GM19438 (cell line): ENCODE data around the gene CRLF2.
"Not testable (repeated sequence)": the region's sequence is repeated elsewhere in the genome, so short reads cannot be mapped to it uniquely, and the experiment has no call there.

Experiments
- ATAC-seq: cut with Tn5 transposase; IDR thresholded peaks from one replicate; pipeline ENCODE4 v1.9.1; 2021; ENCODE audit warnings: low read depth; ENCODE audit not compliant: unreplicated experiment

CRLF2 gene

DNA sequence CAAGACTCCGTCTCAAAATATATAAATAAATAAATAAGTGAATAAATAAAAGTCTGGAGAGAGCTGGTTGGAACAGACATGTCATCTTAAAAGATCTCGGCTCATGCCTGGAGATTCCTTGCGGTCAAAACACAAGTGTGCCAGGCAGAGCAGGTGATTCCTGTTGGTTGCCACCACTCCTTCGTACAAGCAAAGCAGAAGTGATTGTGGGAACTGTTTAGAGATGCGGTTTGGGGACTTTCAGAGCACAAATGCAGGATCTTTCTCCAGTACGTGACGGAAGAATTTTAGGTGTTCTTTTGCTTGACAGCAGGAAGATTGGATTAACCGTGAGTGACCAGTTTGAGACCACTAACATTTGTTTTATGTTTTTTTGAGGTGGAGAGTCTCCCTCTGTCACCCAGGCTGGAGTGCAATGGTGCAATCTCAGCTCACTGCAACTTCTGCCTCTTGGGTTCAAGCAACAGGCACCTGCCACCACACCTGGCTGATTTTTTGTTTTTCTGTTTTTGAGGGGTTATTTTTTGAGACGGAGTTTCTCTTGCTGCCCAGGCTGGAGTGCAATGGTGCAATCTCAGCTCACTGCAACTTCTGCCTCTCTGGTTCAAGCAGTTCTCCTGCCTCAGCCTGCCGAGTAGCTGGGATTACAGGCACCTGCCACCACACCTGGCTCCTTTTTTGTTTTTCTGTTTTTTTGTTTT is 2.8 kb upstream of the CRLF2 start:
- no peak for ATAC-seq

DNA sequence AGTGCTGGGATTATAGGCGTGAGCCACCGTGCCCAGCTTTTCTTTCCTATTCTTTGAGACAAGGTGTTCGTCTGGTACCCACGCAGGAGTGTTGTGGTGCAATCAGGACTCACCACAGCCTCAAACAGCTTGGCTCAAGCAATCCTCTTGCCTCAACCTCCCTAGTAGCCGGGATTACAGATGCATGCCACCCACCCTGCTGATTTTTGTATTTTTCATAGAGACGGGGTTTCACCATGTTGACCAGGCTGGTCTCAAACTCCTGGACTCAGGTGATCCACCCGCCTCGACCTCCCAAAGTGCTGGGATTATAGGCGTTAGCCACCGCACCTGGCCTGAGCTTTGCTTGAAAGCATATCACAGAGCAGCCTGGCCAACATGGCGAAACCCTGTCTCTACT is 1.5 kb upstream of the CRLF2 start:
- no peak for ATAC-seq

DNA sequence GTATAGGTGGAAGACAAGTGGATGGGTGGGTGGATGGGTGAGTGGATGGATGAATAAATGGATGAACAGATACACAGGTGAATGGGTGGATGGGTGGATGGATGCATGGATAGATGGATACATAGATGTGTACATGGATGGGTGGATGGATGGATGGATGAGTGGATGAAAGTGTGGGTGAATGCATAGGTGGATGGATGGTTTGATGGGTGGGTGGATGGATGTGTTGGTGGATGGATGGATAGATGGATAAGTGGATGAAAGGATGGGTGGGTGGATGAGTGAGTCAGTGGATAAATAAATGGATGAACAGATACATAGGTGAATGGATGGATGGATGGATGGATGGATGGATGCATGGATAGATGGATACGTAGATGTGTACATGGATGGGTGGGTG is 1.6 kb downstream of the CRLF2 start:
- ATAC-seq = no peak

DNA sequence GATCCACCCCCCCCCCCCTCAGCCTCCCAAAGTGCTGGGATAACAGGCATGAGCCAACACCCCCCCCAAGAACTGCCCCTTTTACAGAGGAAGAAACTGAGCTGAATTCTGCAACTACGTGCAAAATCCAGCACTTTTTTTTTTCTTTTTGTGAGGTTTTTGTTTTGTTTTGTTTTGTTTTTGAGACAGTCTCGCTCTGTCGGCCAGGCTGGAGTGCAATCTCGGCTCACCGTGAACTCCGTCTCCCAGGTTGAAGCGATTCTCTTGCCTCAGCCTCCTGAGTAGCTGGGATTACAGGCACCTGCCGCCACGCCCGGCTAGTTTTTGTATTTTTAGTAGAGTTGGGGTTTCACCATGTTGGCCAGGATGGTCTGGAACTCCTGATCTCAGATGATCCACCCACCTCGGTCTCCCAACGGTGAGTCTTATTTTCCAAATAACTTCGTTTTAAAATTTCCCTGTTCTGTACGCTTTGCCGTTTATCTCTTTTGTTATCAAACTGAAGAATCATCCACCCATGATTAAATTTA is 4.9 kb downstream of the CRLF2 start:
- ATAC-seq = no peak

DNA sequence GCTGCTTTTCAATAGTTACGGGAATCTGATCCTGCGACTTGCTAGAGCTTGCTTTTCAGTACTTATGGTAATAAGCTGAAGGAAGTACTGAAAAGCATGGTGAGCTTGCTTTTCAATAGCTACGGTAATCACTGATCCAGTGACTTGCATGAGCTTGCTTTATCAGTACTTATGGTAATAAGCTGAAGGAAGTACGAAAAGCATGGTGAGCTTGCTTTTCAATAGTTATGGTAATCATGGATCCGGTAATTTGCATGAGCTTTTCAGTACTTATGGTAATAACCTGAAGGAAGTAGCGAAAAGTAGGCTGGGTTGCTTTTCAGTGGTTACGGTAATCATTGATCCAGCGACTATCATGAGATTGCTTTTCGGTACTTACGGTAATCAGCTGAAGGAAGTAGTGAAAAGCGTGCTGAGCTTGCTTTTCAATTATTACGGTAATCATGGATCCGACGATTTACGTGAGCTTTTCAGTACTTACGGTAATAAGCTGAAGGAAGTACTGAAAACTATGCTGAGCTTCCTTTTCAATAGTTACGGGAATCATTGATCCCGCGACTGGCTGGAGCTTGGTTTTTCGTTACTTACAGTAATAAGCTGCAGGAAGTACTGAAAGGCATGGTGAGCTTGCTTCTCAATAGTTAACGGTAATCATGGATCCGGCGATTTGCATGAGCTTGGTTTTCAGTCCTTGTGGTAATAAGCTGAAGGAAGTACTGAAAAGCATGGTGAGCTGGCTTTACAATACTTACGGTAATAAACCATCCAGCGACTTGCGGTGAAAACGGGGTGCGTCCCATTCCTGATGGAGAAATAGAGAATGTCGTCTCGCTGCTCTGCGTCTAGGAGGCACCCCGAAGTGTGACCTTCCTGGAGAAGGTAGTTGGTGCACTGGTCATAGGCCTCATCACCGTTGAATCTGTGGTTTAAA is 6.5 kb downstream of the CRLF2 start:
- ATAC-seq = no peak

DNA sequence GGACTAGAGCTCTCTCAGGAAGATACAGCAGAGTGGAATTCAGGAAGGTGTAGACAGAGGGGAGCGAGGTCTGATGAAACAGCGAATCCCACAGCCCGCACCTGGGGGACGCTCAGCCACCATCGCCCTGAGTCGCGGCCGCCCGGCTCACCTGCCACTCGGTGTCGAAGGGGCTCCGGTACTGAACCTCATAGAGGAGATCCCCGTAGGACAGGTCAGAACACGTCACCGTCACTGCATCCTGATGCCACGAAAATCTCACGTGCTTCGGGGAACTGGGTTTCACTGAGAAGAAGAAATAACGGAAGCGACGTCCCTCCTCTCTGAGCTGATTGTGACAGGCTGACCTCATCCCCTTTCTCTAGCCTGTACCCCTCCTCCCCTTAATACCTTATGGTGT is 10.2 kb downstream of the CRLF2 start:
- no peak for ATAC-seq

DNA sequence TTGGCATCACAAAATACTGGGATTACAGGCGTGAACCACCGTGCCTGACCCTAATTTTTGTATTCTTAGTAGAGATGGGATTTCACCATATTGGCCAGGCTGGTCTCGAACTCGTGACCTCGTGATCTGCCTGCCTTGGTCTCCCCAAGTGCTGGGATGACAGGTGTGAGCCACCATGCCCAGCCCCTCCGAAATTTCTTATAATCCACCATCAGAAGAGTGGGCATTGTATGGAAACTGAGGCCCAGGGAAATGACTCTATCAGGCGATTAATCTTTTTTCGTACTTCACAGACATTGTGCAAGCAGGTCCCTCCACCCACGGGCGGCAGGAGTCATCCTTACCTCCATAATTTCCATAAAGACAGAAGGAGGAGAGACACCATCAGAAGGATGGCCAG is 16.0 kb downstream of the CRLF2 start:
- ATAC-seq = no peak

DNA sequence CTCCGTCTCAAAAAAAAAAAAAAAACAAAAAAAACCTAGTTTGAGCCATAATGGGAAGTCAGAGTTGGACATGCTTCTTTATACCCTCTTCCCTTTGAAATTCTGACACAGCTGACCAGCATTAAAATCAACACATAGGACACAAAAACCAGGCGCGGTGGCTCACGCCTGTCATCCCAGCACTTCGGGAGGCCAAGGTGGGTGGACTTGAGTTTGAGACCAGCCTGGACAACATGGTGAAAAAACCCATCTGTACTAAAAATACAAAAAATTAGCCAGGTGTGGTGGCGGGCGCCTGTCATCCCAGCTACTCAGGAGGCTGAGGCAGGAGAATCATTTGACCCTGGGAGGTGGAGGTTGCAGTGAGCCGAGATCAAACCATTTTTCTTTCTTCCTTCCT is 20.3 kb downstream of the CRLF2 start:
- ATAC-seq = not testable (repeated sequence)

DNA sequence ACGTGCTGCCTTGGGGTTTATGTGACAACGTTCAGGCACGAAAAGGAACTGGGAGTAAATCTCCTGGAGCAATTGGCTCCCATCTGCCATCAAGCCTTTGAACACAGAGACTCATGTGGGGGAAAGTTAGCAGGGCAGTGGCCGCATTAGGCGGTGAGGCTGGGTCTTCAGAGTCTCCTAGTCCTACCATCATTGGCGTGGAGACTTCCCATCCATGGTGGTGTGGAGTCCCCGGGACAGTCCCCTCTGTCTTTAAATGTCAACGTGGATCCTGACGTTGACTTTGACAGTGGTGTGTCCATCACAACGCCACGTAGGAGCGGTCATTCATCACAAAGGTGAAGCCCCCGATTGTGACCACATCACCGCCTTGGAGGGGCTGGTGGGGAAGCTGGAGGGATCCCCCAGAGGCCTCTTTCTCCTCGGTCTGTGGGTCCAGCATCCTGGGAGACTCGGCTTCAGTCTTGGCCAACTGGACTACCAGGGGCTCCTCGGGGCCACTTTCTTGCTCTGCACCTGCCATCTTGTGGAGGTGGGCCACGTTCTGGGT is 21.8 kb downstream of the CRLF2 start:
- no peak for ATAC-seq

DNA sequence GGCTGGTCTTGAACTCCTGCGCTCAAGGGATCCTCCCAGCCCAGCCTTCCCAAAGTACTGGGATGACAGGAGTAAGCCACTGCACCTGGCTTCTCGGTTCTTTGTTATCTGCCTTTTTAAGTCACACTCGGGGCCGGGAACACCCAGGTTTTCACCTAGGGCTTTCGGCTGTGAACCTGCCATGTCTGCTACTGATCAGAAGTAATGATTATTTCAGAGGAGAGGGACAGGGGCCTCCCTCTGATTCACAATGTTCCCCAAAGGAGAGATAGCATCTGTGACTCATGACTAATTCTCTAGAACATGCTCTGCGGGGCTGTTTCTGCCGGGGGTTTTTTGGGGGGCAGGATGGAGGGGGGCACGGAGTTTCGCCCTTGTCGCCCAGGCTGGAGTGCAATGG is 26.9 kb downstream of the CRLF2 start:
- ATAC-seq = no peak

DNA sequence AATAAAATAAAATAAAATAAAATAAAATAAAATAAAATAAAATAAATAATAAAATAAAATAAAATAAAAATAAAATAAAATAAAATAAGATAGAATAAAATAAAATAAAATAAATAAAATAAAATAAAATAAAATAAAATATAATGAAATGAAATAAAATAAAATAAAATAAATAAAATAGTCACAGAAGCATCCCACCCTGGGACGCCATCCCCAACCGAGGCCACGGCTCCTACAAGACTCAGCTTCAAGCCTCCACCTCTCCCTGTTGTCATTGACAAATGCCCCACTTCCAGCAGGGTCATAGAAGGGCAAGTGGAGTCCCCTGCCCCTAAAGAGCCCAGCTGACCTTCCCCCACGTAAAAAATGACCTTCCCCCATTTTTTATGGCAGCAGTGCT is 30.2 kb downstream of the CRLF2 start:
- ATAC-seq = no peak

DNA sequence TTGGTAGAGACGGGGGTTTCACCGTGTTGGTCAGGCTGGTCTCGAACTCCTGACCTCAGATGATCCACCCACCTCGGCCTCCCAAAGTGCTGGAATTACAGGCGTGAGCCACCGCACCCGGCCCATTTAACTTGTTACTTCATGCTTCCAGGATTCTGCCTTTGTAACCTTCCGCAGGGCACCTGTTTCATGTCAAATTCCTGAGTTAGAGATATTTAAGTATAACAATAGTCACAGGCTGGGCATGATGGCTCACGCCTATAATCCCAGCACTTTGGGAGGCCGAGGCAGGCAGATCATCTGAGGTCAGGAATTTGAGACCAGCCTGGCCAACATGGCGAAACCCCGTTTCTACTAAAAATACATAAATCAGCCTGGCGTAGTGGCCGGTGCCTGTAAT is 30.8 kb downstream of the CRLF2 start:
- ATAC-seq = not testable (repeated sequence)

DNA sequence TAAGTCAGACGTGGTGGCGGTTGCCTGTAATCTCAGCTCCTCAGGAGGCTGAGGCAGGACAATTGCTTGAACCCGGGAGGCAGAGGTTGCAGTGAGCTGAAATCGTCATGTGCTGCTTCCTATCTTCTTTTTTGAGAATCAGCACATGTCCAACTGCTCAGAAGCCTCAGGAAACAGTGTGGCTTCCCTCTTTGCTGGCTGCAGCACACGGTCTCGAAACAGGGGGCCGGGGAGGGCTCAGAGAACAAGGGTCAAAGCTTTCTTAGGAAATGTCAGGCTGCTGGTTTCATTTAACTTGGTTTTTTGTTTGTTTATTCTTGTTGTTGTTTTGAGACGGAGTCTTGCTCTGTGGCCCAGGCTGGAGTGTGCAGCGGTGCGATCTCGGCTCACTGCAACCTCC is 31.3 kb downstream of the CRLF2 start:
- ATAC-seq = no peak

DNA sequence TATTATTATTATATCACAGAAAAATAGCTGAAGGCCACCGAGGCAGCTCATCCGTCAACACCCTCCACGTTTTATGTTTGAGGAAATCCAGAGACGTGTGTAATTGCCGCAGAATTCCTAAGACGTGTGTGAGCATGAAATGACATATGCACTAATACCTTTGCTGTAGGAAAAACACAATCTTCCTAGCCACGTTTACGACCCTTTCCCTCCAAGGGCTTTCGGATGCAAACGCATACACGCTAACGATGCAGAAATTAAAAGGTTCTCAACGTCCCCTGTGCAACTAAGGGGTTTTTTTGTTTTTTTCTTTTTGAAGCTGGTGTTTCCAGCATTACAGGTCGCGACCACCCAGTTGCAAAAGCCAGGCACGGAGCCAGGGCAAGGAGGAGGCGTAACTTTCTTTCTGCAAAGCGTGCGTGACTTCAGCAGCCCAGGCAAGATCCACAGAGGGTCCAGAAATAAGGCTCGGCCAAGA is 33.8 kb downstream of the CRLF2 start:
- ATAC-seq = no peak

DNA sequence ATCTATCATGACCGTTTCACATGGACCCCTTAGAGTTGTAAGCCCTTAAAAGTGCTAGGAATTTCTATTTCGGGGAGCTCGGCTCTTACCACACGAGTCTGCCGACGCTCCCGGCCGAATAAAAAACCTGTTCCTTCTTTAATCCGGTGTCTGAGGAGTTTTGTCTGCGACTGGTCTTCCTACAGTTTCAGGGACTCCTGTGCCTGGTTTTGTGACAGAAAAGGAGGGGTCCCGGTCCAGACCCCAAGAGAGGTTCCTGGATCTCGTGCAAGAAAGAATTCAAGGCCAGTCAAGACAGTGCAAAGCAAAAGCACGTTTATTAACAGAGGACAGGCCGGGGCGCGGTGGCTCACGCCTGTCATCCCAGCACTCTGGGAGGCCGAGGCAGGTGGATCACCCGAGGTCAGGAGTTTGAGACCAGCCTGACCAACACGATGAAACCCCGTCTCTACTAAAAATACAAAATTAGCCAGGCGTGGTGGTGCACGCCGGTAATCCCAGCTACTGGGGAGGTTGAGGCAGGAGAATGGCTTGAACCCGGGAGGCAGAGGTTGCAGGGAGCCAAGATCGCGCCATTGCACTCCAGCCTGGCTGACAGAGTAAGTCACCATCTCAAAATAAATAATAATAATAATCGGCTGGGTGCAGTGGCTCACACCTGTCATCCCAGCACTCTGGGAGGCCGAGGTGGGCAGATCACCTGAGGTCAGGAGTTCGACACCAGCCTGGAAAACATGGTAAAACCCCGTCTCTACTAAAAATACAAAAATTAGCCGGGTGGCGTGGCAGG is 35.7 kb downstream of the CRLF2 start:
- not testable (repeated sequence) for ATAC-seq

DNA sequence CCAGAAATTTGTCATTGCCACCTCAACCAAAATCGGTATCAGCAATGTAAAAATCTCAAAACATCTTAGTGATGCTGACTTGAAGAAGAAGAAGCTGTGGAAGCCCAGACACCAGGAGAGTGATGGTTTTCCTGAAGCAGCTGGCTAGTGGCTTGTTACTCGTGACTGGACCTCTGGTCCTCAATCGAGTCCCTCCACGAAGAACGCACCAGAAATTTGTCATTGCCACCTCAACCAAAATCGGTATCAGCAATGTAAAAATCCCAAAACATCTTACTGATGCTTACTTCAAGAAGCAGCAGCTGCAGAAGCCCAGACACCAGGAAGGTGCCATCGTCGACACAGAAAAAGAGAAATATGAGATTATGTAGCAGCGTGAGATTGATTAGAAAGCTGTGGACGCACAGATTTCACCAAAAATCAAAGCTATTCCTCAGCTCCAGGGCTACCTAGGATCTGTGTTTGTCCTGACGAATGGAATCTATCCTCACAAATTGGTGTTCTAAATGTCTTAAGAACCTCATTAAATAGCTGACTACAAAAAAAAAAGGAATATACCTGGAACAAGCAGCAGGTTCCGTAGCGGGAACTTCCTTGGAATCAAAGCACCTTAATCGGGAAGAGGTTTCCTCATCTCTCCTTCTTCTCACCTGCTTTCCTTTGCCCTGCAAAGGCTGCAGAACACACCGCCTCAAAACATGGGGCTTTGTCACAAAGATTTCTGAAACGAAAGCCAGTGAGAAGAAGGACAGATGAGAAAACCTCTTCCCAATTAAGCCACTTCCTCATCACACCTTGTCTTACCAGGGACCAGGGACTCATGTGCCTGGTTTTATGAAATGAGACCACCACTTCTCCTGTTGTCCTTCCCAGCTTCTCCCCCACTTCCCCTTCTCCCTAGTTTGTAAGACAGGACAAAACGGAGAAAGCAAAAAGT is 37.6 kb downstream of the CRLF2 start:
- not testable (repeated sequence) for ATAC-seq

DNA sequence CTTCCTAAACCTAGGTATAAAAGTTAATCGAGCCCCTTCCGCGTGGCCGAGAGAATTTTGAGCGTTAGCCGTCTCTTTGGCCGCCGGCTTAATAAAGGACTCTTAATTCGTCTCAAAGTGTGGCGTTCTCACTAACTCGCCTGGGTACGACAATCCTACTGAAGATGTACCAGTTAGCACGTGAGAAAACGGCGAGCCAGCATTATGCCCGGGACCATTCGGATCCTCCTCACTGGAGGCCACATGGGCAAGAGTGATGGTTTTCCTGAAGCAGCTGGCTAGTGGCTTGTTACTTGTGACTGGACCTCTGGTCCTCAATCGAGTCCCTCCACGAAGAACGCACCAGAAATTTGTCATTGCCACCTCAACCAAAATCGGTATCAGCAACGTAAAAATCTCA is 39.0 kb downstream of the CRLF2 start:
- not testable (repeated sequence) for ATAC-seq

DNA sequence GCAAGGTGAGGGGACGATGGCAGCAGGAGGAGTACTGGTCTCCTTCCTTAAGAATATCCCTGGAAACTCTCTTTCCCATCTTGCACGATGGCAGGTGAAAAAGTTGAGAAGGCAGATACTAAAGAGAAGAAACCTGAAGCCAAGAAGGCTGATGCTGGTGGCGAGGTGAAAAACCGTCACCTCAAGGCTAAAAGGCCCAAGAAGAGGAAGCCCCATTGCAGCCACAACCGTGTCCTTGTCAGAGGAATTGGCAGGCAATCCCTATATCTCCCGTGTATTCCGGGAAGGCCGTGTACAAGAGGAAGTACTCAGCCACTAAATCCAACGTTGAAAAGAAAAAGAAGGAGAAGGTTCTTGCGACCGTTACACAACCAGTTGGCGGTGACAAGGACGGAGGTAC is 40.0 kb downstream of the CRLF2 start:
- no peak for ATAC-seq

DNA sequence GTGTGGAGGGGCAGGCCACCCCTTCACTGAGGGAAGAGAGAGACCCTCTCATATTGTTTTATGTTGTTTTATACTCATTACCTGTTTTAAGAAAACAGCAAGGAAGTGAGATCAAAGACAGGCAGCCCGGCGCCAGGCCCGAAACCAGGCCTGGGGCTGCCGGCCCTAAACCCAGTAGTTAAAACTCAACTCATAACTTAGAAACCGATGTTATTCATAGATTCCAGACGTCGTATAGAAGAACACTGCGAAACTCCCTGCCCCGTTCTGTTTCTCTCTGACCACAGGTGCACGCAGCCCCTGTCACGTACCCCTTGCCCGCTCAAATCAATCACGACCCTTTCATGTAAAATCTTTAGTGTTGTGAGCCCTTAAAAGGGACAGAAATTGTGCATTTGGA is 40.5 kb downstream of the CRLF2 start:
- not testable (repeated sequence) for ATAC-seq
